Fibroblast of mammary gland (primary cell): ENCODE measurements around the gene PRSS36.
"Not testable (repeated sequence)": the region's sequence is repeated elsewhere in the genome, so short reads cannot be mapped to it uniquely, and the experiment has no call there.

Experiments
- DNase-seq: peaks from one replicate; pipeline ENCODE4 v3.0.0-alpha.2; 2010; ENCODE audit warnings: low read depth
- H3K4me3 ChIP-seq: 2 replicates; pipeline ENCODE4 v1.5.1; 2011; ENCODE audit warnings: low read depth, mild to moderate bottlenecking, low read length, moderate library complexity; ENCODE audit not compliant: control insufficient read depth
- TF ChIP-seq, protein P1 (sequence below): conservative IDR thresholded peaks from 2 replicates; pipeline ENCODE4 v1.5.1; 2011; ENCODE audit warnings: low read depth, low read length, inconsistent platforms; ENCODE audit not compliant: control insufficient read depth, insufficient read depth

Gene PRSS36

DNA sequence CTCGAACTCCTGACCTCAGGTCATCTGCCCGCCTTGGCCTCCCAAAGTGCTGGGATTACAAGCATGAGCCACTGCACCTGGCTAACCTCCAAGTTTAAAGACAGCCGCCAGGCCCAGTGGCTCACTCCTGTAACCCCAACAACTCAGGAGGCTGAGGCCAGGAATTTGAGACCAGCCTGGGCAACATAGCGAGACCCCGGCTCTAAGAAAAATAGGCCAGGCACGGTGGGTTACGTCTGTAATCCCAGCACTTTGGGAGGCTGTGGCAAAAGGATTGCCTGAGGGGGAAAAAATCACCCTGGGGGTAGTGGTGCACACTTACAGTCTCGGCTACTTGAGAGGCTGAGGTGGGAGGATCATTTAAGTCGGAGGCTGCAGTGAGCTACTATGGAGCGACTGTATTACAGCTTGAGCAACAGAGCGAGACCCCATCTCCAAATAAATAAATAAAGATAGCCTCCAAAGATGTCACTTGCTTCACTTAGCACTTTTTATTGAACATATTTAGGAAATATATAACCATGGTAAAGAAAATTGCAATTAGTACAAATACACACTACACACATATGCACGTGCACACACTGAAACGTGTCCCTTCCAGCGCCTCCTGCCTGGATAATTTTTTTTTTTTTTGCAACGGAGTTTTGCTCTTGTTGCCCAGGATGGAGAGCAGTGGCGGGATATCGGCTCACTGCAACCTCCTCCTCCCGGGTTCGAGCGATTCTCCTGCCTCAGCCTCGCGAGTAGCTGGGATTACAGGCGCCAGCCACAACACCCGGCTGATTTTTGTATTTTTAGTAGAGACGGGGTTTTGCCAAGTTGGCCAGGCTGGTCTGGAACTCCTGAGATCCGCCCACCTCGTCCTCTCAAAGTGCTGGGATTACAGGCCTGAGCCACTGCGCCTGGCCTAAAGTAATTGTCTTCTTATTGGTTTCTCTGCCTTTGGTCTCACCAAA lies 43.1 kb downstream of the PRSS36 start:
- DNase-seq, result no peak
- no peak overlapping the region for H3K4me3 ChIP-seq
- TF ChIP-seq, protein P1, sequence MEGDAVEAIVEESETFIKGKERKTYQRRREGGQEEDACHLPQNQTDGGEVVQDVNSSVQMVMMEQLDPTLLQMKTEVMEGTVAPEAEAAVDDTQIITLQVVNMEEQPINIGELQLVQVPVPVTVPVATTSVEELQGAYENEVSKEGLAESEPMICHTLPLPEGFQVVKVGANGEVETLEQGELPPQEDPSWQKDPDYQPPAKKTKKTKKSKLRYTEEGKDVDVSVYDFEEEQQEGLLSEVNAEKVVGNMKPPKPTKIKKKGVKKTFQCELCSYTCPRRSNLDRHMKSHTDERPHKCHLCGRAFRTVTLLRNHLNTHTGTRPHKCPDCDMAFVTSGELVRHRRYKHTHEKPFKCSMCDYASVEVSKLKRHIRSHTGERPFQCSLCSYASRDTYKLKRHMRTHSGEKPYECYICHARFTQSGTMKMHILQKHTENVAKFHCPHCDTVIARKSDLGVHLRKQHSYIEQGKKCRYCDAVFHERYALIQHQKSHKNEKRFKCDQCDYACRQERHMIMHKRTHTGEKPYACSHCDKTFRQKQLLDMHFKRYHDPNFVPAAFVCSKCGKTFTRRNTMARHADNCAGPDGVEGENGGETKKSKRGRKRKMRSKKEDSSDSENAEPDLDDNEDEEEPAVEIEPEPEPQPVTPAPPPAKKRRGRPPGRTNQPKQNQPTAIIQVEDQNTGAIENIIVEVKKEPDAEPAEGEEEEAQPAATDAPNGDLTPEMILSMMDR, result no peak

DNA sequence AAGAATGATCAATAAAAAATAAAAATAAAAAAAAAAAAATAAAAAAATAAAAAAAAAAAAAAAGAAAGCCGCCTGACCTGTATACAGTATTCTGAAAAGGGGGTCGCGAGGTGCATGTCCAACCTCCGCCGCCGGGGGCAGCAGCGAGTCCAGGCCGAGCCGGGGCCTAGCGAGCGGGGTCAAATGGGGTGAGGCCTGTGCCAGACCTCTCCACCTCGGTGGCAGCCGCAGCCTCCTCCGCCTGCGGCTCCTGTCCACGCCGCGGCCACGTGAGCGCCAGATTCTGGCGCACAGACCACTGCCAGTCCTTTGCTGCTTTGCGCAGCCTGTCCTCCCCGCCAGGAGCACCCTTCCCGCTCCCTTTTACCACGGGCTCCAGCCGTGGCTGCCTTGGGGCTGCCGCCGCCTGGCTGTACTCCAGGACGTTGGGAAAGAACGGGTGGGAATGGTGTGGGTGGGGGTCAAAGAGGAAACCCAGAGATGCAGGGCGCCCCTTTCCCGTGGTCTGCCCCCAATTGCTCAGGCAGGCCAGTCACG lies 44.1 kb downstream of the PRSS36 start:
- TF ChIP-seq, protein P1, result peak; percentile 66
- DNase-seq, result peak; percentile 78
- no peak overlapping the region for H3K4me3 ChIP-seq

DNA sequence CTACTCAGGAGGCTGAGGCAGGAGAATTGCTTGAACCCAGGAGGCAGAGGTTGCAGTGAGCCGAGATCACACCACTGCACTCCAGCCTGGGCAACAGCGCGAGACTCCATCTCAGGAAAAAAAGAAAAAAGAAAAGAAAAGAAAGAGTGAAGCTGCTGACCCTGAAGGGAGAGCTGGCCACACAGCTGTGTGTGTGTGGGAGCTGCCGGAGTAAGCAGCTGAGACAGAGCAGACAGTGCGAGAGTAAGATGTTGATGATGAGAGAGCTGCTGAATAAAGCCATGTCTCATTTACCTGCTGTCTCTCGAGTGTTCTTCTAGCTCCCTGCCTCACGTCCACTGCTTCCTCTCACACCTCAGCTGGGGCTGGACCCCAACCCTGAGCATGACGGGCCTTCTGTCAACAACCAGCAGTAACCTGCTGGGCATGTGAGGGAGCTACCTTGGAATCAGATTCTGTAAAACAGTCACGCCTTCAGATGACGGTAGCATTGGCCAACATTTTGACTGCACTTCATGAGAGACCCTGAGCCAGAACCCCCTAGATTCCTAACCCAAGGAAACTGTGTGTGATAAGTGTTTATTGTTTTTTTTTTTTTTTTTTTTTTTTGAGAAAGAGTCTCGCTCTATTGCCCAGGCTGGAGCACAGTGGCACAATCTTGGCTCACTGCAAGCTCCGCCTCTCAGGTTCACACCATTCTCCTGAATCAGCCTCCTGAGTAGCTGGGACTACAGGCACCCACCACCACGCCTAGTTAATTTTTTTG lies 48.8 kb downstream of the PRSS36 start:
- DNase-seq, H3K4me3 ChIP-seq: not testable (repeated sequence)

DNA sequence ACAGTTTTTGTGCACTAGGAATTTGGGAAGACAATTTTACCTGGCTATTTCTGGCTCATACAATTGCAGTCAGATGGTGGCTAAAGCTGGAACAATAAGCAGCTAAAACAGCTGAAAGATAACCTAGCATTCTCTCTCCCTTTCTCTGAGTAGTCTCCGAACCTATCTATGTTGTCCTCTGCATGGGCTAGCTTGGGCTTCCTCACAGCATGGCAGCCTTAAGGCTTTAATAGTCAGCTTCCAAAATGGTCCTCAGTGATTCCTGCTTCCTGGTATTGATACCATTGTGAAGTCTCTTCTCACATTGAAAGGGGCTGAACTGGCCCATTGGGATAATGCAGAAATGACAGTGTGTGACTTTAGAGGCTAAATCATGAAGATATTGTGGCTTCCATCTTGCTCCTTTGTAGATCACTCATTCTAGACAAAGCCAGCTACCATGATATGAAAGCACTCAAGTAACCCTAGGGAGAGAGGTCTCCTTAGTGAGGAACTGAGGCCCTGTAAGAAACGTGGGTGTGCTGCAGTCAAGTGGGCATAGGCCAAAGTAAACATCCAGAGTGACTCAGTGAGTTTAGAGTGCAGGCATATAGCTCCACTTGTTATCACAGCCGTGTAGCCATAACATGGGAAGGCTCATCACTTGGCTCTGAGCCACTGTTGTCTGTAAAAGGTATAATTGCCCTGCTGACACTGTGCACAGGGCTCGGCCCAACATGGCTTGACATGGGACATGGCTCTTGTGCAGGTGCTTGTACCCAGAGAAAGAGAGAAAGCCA lies 49.8 kb downstream of the PRSS36 start:
- TF ChIP-seq, protein P1, result no peak
- peak; percentile 91 for DNase-seq
- H3K4me3 ChIP-seq, result no peak overlapping the region

DNA sequence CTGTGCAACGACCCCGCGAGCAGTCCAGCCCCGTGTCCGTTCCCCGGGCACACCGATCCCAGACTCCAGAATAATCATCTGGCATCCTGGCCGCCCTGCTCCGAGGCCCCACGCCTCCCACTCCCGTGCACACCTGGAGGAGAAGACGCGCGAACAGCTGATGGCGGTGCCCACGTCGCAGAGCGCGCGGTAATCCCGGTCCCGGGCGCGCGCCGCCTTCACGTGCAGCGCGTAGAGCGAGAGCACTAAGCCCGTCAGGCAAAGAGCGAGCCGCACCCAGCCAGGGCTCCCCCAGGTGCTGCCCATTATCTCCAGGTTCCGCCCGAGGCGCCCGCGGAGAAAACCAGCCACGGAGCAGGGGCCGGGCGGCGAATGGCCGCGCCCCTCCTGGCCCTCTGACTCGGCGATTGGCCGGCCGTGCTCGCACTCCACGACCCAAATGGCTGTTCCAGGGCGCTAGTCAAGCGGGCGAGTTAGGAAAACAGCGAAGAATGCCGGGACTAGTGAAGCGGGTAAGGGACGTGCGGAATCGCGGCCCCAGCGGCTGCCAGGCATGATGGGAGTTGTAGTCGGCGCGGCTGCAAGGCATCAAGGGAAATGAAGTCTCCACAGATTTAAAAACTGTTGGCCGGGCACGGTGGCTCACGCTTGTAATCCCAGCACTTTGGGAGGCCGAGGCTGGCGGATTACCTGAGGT lies 55.3 kb downstream of the PRSS36 start, which contains the start of gene VKORC1:
VKORC1 (minus strand) TSS at position 374 of the 697 bp plus-strand sequence; CDS start at position 306, 68 bp downstream.
- DNase-seq, result peak; percentile 98
- TF ChIP-seq, protein P1, result no peak
- peak within 1 kb of the TSS; percentile 94 for H3K4me3 ChIP-seq

DNA sequence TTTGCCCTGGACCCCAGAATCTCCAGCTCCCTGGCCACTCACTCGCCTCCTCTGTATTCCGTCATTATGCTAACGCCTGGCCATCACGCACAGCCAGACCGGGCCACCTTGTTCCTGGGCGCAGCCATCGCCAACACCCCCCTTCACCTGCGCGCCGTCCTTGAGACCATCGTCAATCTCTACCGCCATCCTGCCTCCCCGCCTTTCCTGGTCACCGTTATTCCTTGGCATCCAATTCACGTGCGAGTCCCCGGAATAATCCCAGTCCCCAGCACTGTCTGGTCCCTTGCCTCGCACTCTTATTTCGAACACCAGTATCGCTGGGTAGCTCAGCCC lies 55.8 kb downstream of the PRSS36 start:
- peak overlapping the region; percentile 94 for H3K4me3 ChIP-seq
- no peak for DNase-seq
- TF ChIP-seq, protein P1, result no peak
